ENCODE results near the gene NDUFAF5. TPM values are rescaled to one million over a fixed set of nuclear protein-coding genes. Genes with fewer than 3 reads are reported as not detected.

The NDUFAF5 gene
- total RNA-seq, 2 experiments from 2014 or later: 70.8 to 73.5 TPM

- H3K4me3 ChIP-seq (ENCODE audit: low read length): no peak overlapping the region
Measured at GRCh38 chr20:13865791-13866351, 81.0 kb downstream of the NDUFAF5 start.

GRCh38 chr20:13868331-13868730 is 83.5 kb downstream of the NDUFAF5 start:
- Histone ChIP-seq H3K4me3 (ENCODE audit: low read length) (no peak overlapping the region), H3K9me3 (ENCODE audit: control insufficient read depth in 1 of 2, insufficient read depth in 1 of 2, low read length in 2 of 2) (no peaks in the 10 kb centered on the region), H3K27ac (ENCODE audit: low read depth in 1 of 2, low read length in 2 of 2) (no peak overlapping the region), H3K4me1 (ENCODE audit: insufficient read depth, low read length) (no peaks in the 10 kb centered on the region), H3K36me3 (ENCODE audit: insufficient read depth, low read length) (no peaks in the 10 kb centered on the region), H3K27me3 (ENCODE audit: control insufficient read depth in 1 of 2, insufficient read depth in 2 of 2, low read length in 2 of 2) (no peaks in the 10 kb centered on the region)
- CTCF ChIA-PET: no interaction called here
- Mint-ChIP-seq H3K36me3 (ENCODE audit: low read depth) (no peaks in the 10 kb centered on the region), H3K27me3 (peaks cover 4% of the 10 kb centered on the region), H3K27ac (no peak overlapping the region), H3K4me1 (ENCODE audit: low read depth) (no peaks in the 10 kb centered on the region), H3K9me3 (no peaks in the 10 kb centered on the region), H3K4me3 (no peak overlapping the region)
- ATAC-seq (ENCODE audit: poor library complexity) (no peak), DNase-seq (peak in 2 of 14 experiments; percentile 14 to 37)
- intact Hi-C loops (cut with DNase I, micrococcal nuclease): no loop called here
- no peak for TF ChIP-seq CTCF (IDR thresholded peaks at IDR 0.05)
- POLR2A ChIA-PET: no interaction called here

More at GRCh38 chr20:13865791-13866351, 81.0 kb downstream of the NDUFAF5 start:
- CTCF ChIA-PET: no interaction called here
- H3K4me1 Mint-ChIP-seq (ENCODE audit: low read depth): no peaks in the 10 kb centered on the region
- Histone ChIP-seq H3K36me3 (ENCODE audit: insufficient read depth, low read length) (no peaks in the 10 kb centered on the region), H3K27ac (ENCODE audit: low read depth in 1 of 2, low read length in 2 of 2) (no peak overlapping the region), H3K9me3 (ENCODE audit: control insufficient read depth in 1 of 2, insufficient read depth in 1 of 2, low read length in 2 of 2) (no peaks in the 10 kb centered on the region), H3K27me3 (ENCODE audit: control insufficient read depth in 1 of 2, insufficient read depth in 2 of 2, low read length in 2 of 2) (no peaks in the 10 kb centered on the region), H3K4me1 (ENCODE audit: insufficient read depth, low read length) (no peaks in the 10 kb centered on the region)
- DNase-seq (no peak), ATAC-seq (ENCODE audit: poor library complexity) (no peak)
- no peaks in the 10 kb centered on the region for H3K9me3 Mint-ChIP-seq
- peaks cover 5% of the 10 kb centered on the region for H3K27me3 Mint-ChIP-seq
- no peak overlapping the region for H3K4me3 Mint-ChIP-seq
- no peak for TF ChIP-seq CTCF (IDR thresholded peaks at IDR 0.05)
- no peak overlapping the region for H3K27ac Mint-ChIP-seq
- no peaks in the 10 kb centered on the region for H3K36me3 Mint-ChIP-seq (ENCODE audit: low read depth)
- POLR2A ChIA-PET: no interaction called here
- intact Hi-C loops (cut with DNase I, micrococcal nuclease): no loop called here

GRCh38 chr20:13870170-13870748 is 85.4 kb downstream of the NDUFAF5 start:
- peaks cover 0 to under 1% of the 10 kb centered on the region in 2 experiments for H3K9me3 ChIP-seq (ENCODE audit: control insufficient read depth in 1 of 2, insufficient read depth in 1 of 2, low read length in 2 of 2)
- H3K27me3 ChIP-seq (ENCODE audit: control insufficient read depth in 1 of 2, insufficient read depth in 2 of 2, low read length in 2 of 2): no peaks in the 10 kb centered on the region

More at GRCh38 chr20:13870170-13870748, 85.4 kb downstream of the NDUFAF5 start:
- no peaks in the 10 kb centered on the region for H3K4me1 ChIP-seq (ENCODE audit: insufficient read depth, low read length)
- Mint-ChIP-seq H3K9me3 (no peaks in the 10 kb centered on the region), H3K27me3 (peaks cover 12% of the 10 kb centered on the region), H3K4me3 (no peak overlapping the region), H3K36me3 (ENCODE audit: low read depth) (no peaks in the 10 kb centered on the region), H3K27ac (no peak overlapping the region), H3K4me1 (ENCODE audit: low read depth) (no peaks in the 10 kb centered on the region)
- H3K27ac ChIP-seq (ENCODE audit: low read depth in 1 of 2, low read length in 2 of 2): no peak overlapping the region
- H3K36me3 ChIP-seq (ENCODE audit: insufficient read depth, low read length): no peaks in the 10 kb centered on the region
- no peak overlapping the region for H3K4me3 ChIP-seq (ENCODE audit: low read length)
- DNase-seq (no peak), ATAC-seq (ENCODE audit: poor library complexity) (no peak)
- ChIA-PET POLR2A (no interaction called here), CTCF (no interaction called here)
- TF ChIP-seq CTCF (IDR thresholded peaks at IDR 0.05): no peak
- intact Hi-C loops (cut with DNase I, micrococcal nuclease): no loop called here

Other genes with a start within 250 kb of the NDUFAF5 start
- 10 to 100 TPM; 10.7 to 11.3 TPM for gene TASP1, start 146.1 kb upstream of the NDUFAF5 start, total RNA-seq
- 1 to 10 TPM; 6.9 to 7.1 TPM for gene ESF1, start 109 bp upstream of the NDUFAF5 start, total RNA-seq
- gene SEL1L2, start 205.6 kb downstream of the NDUFAF5 start, total RNA-seq: not detected
- not detected for gene MACROD2, start 210.5 kb downstream of the NDUFAF5 start, total RNA-seq

All from CD4-positive, alpha-beta T cell (primary cell).